IPS DF 19.7 (cell line): ENCODE results near the gene ZSCAN5A.
"Not testable (repeated sequence)": the region's sequence is repeated elsewhere in the genome, so short reads cannot be mapped to it uniquely, and the experiment has no call there.

Experiments used
- DNase-seq: peaks from one replicate; pipeline ENCODE4 v3.0.0-alpha.2; 2013; ENCODE audit warnings: low read depth, low spot score

The ZSCAN5A gene

GRCh38 chr19:56207581-56207980 lies 107.1 kb downstream of the ZSCAN5A start:
- not testable (repeated sequence) for DNase-seq

- no peak for DNase-seq
Observed at GRCh38 chr19:56201973-56202372, 112.7 kb downstream of the ZSCAN5A start, which contains the start of gene ZSCAN5C. TSS of gene ZSCAN5C (plus strand) at chr19:56202273. CDS start at chr19:56205914, 3,641 bp downstream.

GRCh38 chr19:56199687-56200086 lies 115.0 kb downstream of the ZSCAN5A start:
- no peak for DNase-seq

GRCh38 chr19:56197646-56198045 lies 117.0 kb downstream of the ZSCAN5A start, which contains the start of gene ZSCAN5B:
TSS of gene ZSCAN5B (minus strand) at chr19:56197783. CDS start at chr19:56193052, 4,731 bp downstream.
- not testable (repeated sequence) for DNase-seq

GRCh38 chr19:56193981-56194640 lies 120.5 kb downstream of the ZSCAN5A start:
- DNase-seq = no peak

GRCh38 chr19:56191711-56192110 lies 122.9 kb downstream of the ZSCAN5A start:
- no peak for DNase-seq

GRCh38 chr19:56191115-56191514 lies 123.5 kb downstream of the ZSCAN5A start:
- DNase-seq = no peak

GRCh38 chr19:56189785-56190184 lies 124.9 kb downstream of the ZSCAN5A start:
- DNase-seq = no peak

GRCh38 chr19:56177564-56178243 lies 136.9 kb downstream of the ZSCAN5A start:
- no peak for DNase-seq

GRCh38 chr19:56176881-56177280 lies 137.8 kb downstream of the ZSCAN5A start:
- DNase-seq = no peak

- not testable (repeated sequence) for DNase-seq
Observed at GRCh38 chr19:56176310-56176709, 138.3 kb downstream of the ZSCAN5A start.

GRCh38 chr19:56175861-56176307 lies 138.8 kb downstream of the ZSCAN5A start, which contains the start of gene GALP:
TSS of gene GALP (plus strand) at chr19:56176008. CDS start at chr19:56177109, 1,101 bp downstream.
- not testable (repeated sequence) for DNase-seq

- DNase-seq = no peak
Observed at GRCh38 chr19:56174550-56174949, 140.1 kb downstream of the ZSCAN5A start.

- no peak for DNase-seq
Observed at GRCh38 chr19:56174086-56174485, 140.6 kb downstream of the ZSCAN5A start.
